ENCODE measurements around the gene CNTNAP4. TPM values are rescaled to one million over a fixed set of nuclear protein-coding genes. Genes with fewer than 3 reads are reported as not detected.

Gene CNTNAP4
- not detected in 2 replicates for total RNA-seq

DNA sequence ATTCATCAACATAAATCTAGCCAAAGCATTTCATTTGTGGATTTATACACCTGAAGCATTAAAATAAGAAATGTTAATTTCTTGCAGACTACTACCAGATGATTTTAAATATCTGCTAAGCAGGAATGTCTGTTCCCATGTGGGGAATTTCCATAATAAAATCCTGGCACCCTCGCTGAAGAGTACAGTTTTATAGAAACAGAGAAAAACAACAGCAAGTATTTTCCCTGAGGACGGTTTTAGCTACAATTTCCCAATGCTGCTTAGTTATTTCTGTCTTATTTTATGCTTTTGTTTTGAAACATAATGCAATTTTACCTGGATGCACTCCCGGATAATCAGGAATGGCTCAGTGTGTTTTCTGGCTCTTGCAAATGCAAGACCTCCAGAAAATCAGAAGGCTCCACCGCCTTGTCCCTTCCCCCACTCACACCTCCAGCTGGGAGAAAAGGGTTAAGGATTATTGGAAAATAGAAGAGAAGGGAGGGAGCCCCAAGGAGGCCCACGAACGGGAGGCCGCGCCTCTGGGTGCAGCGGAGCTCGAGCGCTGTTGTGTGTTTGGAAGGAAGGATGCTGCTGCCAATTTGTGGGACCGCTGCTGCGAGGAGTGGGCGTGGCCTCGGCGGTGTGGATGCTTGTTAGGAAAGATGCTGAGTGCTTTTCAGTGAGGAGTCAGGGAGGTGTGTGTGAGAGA, at the start of gene CNTNAP4:
Gene CNTNAP4, plus strand, starts transcription at position 657 of the 694 bp plus-strand sequence. CDS start 262 bp downstream, outside the sequence.
- DNase-seq (ENCODE audit: low read depth in 2 of 2) = no peak

GRCh38 chr16:76228546-76229146, 48.6 kb upstream of the CNTNAP4 start:
- no peak for DNase-seq (ENCODE audit: low read depth in 2 of 2)

- no peak for DNase-seq (ENCODE audit: low read depth in 2 of 2)
These were observed 44.5 kb upstream of the CNTNAP4 start for GRCh38 chr16:76232704-76233103.

- DNase-seq (ENCODE audit: low read depth in 2 of 2) = no peak
These were observed 42.2 kb upstream of the CNTNAP4 start for GRCh38 chr16:76235025-76235424.

DNA sequence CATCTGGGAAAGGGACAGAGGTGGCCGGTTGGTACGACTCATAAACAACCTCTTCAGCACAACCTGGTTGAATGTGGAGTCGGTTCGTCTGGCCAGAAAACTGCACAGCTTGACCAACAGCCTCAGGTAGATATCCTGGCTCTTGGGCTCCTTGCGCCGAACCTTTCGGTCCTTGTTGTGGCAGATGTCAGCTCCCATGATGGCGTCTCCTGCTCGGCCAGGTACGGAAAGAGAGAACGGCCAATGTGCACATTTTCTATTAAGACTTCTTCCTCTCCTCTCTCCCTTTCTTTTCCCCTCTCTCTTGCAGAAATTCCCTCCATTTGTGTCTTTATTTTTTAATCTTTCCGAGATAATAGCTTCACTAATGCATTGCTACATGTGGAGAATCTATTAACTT, 41.8 kb upstream of the CNTNAP4 start:
- DNase-seq (ENCODE audit: low read depth in 2 of 2) = no peak

- no peak for DNase-seq (ENCODE audit: low read depth in 2 of 2)
These were observed 39.7 kb upstream of the CNTNAP4 start for GRCh38 chr16:76237471-76237870.

- no peak for DNase-seq (ENCODE audit: low read depth in 2 of 2)
These were observed 35.4 kb upstream of the CNTNAP4 start for GRCh38 chr16:76241755-76242154.

DNA sequence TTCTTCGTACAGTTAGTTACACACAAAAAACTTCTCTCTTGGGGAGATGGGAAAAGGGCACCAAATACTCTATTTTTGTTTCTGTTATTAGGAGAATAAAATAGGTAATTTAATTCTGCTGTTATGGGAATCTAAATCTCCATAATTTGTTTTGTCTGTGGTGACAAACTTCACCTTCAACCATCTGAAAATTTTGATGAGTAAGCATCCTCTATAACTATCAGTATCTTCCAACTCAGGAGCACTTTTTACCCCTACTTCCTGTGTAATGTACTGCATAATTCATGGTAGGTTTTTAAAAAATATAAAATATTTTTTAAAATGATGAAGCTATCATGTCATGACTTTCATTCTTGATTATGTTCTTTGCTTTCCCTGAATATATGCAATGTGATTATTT, 33.6 kb upstream of the CNTNAP4 start:
- no peak for DNase-seq (ENCODE audit: low read depth in 2 of 2)

DNA sequence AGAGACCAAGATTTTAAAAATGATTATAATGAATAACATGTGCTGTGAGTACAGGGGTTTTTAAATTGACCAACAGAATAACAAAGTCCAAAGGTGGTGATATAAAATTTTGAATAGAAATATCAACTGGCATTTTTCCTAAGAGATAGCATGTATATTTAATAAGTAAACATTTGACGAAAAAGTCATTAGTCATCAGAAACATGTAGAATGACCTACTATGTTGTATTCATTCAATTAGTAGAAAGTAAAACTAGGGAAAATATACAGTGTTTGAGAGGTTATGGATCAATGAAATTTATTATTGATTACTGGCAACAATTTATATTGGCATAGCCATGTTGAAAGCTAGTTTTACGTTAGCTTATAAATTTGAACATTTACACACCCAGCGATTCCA, 30.6 kb upstream of the CNTNAP4 start:
- no peak for DNase-seq (ENCODE audit: low read depth in 2 of 2)

GRCh38 chr16:76265434-76266045, 11.7 kb upstream of the CNTNAP4 start:
- DNase-seq (ENCODE audit: low read depth in 2 of 2) = peak; percentile 2 to 34

DNA sequence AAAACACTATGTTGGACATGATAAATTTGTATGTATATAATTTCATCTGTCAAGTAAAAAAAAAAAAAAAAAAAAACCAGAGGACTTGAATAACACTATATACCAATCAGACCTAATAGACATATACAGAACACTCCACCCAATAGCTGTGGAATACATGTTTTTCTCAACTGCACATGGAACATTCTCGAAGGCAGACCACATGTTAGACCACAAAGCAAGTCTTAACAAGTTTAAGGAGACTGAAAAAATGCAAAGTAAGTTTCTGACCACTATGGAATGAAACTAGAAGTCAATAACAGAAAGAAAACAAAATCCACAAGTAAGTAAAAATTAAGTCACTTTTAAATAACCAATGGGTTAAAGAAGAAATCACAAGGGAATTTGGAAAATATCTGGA, 8.4 kb upstream of the CNTNAP4 start:
- DNase-seq (ENCODE audit: low read depth in 2 of 2) = no peak

- no peak for DNase-seq (ENCODE audit: low read depth in 2 of 2)
These were observed 344 bp downstream of the CNTNAP4 start for GRCh38 chr16:76277460-76278030.

- DNase-seq (ENCODE audit: low read depth in 2 of 2) = no peak
These were observed 885 bp downstream of the CNTNAP4 start for GRCh38 chr16:76278086-76278485.

- no peak for DNase-seq (ENCODE audit: low read depth in 2 of 2)
These were observed 1.8 kb downstream of the CNTNAP4 start for GRCh38 chr16:76278980-76279379.

DNA sequence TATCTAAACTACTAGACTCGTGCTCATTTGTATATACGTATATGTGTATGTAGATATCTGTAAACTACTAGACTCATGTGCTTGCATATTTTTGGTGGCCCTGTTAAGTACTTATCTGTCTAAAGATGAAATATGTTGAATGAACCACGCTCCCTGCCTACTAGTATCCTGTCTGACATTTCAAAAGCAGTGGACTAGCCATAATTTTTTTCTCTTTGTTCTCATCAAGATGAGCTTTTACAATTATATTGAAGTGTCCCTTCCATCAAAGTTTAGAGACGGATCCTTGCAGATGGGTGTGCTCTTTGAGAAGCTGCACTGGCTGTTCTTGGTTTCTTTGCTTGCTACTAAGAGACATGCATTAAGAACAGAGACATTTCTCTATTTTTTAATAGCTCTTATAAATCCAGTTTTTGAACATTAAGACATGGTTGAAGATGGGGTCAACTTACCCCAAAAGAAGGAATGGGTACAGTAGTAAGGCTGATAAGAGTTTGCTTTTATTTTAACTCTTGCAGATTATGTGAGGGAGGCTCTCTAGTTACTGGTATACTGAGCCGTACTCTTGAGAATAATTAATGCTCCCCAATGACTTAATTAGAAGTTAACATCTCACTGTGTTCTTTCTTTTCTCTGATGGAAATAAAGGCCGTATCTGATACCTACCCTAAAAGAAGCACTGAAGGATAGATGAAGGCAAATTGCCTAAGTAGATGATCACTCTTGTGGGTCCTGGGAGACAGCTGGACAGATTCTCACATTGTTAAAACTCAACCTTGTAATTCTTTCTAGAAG, 3.4 kb downstream of the CNTNAP4 start:
- no peak for DNase-seq (ENCODE audit: low read depth in 2 of 2)

DNA sequence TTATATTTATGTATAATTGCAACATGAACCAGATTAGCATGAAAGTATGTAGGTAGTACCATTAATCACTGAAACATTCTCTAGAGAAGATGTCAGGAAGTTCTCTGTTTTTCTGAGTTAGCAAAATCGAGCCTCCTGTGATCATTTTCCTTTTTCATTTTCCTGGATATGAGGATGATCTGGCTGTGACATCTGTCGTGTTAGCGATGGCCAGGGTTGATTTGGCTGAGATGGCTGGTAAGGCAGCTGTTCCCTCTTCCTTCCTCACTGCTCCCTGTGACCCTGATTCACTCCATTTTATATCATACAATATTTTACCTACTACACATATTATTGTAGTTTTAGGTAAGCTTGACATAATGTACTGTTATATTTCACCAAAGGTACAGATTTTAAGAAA, 10.3 kb downstream of the CNTNAP4 start:
- DNase-seq (ENCODE audit: low read depth in 2 of 2) = no peak

DNA sequence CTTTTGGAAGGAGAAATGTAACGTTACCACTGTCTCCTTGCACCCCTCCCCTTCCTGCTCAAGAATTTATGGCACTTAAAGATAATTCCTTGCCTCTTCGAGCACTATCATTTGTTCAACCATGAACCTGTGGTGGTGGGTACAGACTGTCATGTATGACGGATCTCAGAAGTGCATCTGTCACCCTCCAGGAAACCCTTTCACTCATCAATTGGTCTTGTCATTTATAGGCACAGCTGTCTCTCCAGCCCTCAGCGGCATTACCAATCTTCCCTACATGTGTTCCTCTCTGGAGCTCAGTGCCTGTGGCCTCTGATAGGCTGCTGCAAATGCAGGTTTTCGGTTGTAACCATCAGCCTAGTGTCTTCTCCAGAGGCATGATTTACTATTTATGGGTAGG, 15.0 kb downstream of the CNTNAP4 start:
- DNase-seq (ENCODE audit: low read depth in 2 of 2) = no peak

- no peak for DNase-seq (ENCODE audit: low read depth in 2 of 2)
These were observed 16.8 kb downstream of the CNTNAP4 start for GRCh38 chr16:76293980-76294379.

DNA sequence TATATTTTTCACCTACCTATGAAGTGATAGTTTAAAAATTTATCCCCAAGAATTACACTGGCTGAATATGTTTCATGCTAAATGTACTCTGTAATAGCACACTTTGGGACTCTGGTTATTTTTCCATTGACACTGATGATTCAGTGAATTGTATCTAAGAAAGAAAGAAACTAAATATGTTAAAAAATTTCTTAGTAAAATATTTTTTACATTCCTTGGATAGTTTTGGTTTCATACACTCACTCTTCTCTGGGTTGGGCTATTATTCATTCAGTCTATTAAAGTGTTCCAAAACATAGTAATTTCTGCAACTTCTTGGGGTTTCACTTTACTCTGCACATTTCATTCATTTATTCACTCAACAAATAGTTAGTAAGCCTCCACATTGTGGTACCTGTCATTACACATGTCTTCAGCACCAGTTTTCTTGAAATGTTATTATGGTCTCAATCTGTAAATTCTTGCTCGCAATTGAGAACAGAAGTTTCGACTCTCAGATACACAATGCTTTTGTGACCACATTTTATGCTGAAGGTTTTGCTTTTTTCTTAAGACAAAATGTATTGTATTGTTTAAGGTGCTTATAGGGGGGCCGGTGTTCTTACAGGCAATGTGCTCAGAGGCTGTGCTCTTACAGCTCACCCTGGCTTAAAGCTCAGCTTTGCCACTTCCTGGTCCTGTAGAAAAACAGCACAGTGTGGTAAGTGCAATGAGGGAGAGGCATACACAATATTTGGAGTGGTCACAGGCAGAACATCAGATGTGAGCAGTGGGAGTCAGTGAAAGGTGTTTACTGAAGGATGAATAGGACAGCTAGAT, 17.4 kb downstream of the CNTNAP4 start:
- DNase-seq (ENCODE audit: low read depth in 2 of 2) = no peak

- no peak for DNase-seq (ENCODE audit: low read depth in 2 of 2)
These were observed 20.7 kb downstream of the CNTNAP4 start for GRCh38 chr16:76297941-76298340.
